ENCODE results near the gene DDN.

DNA sequence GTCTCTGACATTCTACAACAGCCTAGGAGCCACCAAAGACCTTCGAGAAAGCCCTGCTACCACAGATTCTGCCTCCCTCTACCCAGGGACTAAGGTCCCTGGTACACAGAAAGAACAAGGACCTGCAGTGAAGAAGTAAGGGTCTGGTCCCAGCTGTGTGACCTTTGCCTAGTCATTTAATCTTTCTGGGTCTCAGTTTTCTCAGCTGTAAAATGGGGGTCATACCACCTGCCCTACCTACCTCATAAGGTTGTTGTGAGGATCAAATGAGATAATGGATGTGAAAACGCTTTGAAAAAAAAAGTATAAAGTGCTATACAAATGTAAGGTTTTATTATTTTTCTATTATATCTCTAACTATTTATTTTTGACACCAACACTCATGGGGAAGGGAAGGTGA lies 24.6 kb upstream of the DDN start:
- TF ChIP-seq RXRA (IDR thresholded peaks at IDR 0.05; ENCODE audit: borderline replicate concordance, low read depth) (no peak), GATA2 (CRISPR knock-in tag; IDR thresholded peaks at IDR 0.05) (no peak), POLR2AphosphoS5 (IDR thresholded peaks at IDR 0.05; ENCODE audit: low read depth, low read length) (no peak), SIN3A (IDR thresholded peaks at IDR 0.05; ENCODE audit: borderline replicate concordance, low read depth, low read length) (no peak)
- TF ChIP-seq, protein P1, sequence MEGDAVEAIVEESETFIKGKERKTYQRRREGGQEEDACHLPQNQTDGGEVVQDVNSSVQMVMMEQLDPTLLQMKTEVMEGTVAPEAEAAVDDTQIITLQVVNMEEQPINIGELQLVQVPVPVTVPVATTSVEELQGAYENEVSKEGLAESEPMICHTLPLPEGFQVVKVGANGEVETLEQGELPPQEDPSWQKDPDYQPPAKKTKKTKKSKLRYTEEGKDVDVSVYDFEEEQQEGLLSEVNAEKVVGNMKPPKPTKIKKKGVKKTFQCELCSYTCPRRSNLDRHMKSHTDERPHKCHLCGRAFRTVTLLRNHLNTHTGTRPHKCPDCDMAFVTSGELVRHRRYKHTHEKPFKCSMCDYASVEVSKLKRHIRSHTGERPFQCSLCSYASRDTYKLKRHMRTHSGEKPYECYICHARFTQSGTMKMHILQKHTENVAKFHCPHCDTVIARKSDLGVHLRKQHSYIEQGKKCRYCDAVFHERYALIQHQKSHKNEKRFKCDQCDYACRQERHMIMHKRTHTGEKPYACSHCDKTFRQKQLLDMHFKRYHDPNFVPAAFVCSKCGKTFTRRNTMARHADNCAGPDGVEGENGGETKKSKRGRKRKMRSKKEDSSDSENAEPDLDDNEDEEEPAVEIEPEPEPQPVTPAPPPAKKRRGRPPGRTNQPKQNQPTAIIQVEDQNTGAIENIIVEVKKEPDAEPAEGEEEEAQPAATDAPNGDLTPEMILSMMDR (IDR thresholded peaks at IDR 0.05) = no peak
